Measurements from ENCODE around the gene C1orf53. TPM values are rescaled to one million over a fixed set of nuclear protein-coding genes. Genes with fewer than 3 reads are reported as not detected.
"Not testable (repeated sequence)": the region's sequence is repeated elsewhere in the genome, so short reads cannot be mapped to it uniquely, and the experiment has no call there.

The C1orf53 gene
- 11.1 and 12.7 TPM in 2 replicates for total RNA-seq (2014; rRNA removed)
- polyA plus RNA-seq (2012): 10.4 TPM

DNA sequence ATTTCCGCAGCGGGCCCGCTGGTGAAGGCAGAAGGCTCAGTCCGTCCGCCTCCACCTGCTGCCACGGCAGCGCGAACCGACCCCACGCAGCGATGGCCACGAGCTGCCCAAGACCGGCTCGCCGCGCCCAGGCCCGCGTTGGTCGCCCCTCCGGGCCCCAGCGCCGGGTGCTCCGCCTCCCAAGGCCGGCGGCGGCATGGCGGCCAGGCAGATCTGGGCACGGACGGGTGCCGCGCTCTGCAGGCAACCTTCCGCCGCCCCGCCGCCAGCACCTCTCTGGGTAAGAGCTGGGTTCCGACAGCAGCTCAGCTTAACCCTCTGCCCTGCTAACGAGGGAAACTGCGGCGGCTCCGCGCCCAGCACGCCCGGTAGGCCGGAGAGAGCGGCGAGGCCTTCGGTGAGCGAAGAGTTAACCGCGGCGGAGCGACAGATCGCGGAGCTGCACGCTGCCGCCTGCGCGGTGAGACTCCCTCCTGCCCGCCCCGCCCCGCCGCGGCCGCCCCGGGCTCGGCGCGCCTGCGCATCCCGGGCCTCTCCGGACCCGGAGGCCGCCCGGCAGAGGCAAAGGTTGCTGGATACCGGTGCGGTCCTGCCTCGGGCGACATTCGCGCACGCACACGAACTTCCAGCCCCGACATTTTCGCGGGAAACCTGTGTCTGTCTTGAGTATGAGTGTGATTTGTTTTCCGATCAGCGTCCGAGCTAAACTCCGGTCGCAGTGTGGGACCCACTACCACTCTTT lies at the start of gene C1orf53:
TSS of gene C1orf53 (plus strand) at position 177 of the 742 bp plus-strand sequence. CDS start at position 197, 20 bp downstream.
- DNase-seq (ENCODE audit: low read depth): peak; percentile 86

DNA sequence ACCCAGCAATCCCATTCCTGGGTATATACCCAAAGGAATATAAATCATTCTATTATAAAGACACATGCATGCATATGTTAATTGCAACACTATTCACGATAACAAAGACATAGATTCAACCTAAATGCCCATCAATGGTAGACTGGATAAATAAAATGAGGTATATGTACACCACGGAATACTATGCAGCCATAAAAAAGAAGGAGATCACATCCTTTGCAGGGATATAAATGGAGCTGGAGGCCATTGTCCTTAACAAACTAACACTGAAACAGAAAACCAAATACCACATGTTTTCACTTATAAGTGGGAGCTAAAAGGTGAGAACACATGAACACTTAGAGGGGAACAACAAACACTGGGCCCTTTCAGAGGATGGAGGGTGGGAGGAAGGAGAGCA lies 46.7 kb upstream of the C1orf53 start:
- not testable (repeated sequence) for DNase-seq (ENCODE audit: low read depth)

DNA sequence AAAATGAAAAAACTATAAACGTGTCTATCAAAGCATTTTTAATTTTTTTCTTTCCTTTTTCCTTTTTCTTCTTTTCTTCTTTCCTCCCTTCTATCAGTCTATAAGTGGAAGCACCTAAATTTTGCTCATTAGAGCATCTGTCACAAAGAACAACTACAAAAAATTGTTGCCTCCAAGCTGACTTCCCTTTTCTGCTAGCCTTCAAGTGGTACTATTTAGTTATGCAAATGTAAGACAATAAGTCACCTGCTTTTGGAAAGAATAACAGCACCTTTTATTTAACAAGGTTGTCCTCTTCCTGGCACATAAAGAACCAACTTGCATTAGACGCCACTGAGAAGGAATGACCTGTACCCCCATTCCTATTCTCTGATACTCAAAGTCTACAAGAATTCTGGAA lies 45.0 kb upstream of the C1orf53 start:
- DNase-seq (ENCODE audit: low read depth): no peak

DNA sequence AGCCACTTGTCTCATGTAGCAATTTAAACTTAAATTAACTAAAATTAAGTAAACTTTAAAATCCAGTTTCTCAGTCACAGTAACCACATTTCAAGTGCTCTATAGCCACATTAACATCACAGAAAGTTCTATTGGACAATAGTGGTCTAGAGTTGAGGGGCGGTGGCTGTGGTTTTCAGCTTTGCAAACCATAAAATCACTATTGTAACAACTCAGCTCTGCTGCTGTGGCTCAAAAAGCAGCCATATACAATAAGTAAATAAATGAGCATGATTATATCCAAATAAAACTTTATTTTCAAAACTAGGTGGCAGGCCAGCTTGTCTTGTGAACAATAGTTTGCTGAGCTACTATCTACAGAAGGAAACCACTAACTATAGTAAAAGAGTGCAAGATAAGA lies 43.4 kb upstream of the C1orf53 start:
- DNase-seq (ENCODE audit: low read depth): no peak

DNA sequence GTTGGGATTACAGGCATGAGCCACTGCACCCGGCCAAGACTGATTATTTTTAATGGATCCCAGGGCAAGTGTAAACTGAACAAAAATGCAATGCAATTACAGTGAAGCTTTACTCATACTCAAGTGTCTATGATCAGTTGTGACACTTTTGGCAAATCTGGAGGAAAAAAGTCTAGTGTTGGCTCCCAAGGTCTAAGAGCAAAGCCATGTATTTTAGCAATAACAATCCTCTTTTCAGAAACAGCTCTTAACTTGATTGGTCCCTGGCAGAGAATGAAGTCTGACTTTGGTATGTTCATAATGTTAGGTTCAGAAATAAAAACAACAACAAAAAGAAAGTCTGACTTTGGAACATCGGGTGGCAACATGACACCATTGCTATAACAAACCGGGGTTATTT lies 40.2 kb upstream of the C1orf53 start:
- no peak for DNase-seq (ENCODE audit: low read depth)

DNA sequence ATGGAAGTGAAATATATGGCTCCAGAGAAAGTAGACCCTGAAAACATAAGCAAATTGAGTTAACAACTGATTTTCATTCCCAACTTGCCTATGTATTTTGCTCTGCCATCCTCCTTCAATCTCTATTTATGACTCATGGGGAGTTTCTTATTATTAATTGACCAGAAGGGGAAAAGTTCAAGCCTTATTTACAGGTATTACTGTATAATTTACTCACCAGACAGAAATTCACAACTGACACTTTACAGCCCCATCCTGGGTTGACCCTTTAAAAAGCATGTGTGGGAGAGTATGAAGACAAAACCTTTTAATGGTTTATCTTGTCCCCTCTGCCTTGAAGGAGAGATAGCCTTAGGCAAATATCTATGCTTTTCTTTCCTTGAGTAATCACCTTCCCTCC lies 39.8 kb upstream of the C1orf53 start:
- DNase-seq (ENCODE audit: low read depth): no peak

DNA sequence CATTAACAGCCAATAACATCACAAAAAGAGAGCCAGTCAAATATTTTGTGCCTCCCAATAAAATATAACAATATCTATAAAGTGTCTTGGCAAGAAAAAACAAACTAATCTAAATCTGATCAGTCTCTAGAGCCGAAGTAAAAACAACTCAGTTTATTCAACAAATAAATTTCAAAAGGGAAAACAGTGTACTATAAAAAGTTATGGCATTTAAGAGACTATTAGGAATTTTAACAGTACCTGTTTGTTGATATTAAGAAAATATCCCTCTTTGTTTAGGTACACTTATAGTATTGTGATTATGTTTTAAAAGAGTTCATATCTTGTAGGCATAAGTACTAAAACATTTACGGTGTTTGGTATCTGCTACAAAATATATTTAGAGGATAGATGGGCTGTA lies 36.6 kb upstream of the C1orf53 start:
- DNase-seq (ENCODE audit: low read depth): no peak

DNA sequence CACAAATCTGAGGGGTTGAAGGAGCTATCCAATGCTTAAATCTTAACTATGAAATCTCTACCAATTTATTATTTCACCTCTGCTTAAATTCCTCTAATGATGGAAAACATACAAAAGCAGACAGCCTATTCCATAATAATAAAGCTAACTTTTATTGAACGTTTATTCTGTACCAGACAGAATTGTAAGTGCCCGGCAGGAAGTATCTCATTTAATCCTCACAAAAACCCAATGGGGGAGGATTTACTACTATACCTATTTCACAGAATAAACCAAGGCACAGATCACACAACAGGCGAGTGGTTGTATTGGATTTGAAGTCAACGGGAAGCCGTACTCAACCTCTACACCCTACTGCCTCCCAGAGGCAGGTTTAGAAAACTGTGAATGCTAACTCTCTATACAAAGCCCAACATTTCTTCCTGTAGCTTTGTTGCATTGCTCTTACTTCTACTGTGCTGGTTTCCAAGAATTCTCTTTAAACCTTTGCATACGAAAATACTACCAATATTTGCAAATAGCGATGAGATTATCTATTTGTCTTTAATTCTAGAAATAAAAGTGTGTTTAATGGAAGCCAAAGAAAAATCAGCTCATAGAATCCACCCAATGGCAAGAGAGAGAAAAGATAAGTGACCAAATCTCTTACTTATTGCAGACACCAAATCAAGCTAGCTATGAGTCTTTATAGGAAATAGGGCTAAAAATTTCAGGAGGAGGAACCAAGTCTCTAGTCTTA lies 33.5 kb upstream of the C1orf53 start:
- peak; percentile 64 for DNase-seq (ENCODE audit: low read depth)

DNA sequence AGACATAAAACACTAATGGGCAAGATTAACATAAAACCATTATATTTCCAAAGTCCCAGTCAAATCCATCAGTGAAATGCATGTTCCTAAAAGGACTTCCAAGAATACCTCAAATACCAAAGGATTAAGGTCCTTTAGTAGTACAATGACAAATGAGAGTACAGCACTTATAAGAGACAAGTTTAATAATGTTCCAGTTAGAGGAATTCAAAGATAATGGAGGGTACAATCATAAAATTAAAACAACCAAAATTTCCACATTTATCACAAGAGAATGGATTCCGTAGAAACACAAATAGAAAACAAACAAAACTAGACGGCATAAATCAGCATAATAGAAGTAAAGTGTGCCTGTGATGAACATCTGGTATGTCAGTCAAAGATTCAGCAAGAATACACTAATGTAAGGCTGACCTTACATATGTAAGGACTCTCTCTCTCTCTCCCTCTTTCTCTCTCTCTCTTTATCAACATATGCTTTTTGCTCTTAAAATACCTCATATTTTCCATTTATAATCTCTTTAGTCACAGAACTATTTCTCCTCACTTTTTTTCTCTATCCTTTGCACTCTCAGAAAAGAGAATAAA lies 32.8 kb upstream of the C1orf53 start:
- no peak for DNase-seq (ENCODE audit: low read depth)

DNA sequence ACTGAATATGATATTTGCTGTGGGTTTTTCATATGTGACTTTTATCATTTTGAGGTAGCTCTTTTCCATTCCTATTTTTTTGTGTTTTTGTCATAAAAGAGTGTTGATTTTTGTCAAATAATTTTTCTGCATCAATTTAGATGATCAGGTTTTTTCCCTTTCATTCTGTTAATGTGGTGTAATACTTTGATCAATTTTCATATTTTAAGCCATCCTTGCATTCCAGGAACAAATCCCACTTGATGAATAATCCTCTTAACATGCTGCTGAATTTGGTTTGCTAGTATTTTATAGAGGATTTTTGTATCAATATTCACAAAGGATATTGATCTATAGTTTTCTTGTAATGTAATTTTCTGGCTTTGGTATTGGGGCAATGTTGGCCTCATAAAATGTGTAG lies 25.5 kb upstream of the C1orf53 start:
- DNase-seq (ENCODE audit: low read depth): no peak

DNA sequence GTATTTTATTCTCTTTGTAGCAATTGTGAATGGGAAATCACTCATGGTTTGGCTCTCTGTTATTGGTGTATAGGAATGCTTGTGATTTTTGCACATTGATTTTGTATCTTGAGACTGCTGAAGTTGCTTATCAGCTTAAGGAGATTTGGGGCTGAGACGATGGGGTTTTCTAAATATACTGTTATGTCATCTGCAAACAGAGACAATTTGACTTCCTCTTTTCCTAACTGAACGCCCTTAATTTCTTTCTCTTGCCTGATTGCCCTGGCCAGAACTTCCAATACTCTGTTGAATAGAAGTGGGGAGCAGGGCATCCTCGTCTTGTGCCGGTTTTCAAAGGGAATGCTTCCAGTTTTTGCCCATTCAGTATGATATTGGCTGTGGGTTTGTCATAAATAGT lies 22.0 kb upstream of the C1orf53 start:
- not testable (repeated sequence) for DNase-seq (ENCODE audit: low read depth)

DNA sequence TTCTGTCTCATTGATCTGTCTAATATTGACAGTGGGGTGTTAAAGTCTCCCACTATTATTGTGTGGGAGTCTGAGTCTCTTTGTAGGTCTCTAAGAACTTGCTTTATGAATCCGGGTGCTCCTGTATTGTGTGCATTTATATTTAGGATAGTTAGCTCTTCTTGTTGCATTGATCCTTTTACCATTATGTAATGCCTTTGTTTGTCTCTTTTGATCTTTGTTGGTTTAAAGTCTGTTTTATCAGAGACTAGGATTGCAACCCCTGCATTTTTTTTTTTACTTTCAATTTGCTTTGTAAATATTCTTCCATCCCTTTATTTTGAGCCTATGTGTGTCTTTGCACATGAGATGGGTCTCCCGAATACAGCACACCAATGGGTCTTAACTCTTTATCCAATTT lies 20.2 kb upstream of the C1orf53 start:
- DNase-seq (ENCODE audit: low read depth): not testable (repeated sequence)

DNA sequence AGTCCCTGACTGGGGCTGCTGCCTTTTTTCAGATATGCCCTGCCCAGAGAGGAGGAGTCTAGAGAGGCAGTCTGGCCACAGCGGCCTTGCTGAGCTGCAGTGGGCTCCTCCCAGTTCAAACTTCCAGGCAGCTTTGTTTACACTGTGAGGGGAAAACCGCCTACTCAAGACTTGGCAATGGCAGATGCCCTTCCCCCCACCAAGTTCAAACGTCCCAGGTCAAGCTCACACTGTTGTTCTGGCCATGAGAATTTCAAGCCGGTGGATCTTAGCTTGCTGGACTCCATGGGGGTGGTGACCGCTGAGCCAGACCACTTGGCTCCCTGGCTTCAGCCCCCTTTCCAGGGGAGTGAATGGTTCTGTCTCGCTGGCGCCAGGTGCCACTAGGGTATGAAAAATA lies 18.3 kb upstream of the C1orf53 start:
- DNase-seq (ENCODE audit: low read depth): no peak

DNA sequence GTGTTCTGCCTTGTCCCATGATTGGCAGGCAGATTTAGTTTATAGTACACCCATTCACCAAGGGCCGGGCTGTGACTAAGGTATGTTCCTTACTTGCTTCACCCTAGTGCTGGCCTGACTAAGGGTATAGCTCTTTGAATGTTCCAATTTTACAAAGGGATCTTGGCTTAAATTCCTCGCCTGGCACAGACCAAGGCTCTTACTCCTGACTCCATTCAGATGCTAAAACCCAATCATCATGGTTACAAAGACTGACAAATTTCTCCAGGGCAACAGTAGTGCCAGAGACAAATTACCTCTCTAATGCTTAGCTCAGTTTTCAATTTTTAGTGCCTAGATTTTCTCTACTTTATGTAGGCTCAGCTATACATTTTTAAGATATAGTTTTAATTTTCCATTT lies 11.5 kb upstream of the C1orf53 start:
- no peak for DNase-seq (ENCODE audit: low read depth)

DNA sequence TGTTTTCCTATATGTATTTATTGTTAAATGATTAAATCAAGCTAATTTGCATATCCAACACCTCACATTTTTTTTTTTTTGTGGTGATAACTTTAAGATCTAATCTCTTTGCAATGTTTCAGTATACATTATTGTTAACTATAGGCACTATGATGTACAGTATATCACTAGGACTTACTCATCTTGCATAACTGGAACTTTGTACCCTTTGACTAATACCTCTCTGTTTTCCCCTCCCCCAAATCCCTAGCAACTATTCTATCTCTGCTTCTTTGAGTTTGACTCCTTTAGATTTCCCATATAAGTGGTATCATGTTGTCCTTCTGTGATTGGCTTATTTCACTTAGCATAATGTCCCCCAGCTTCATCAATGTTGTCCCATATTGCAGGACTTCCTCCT lies 9.7 kb upstream of the C1orf53 start:
- no peak for DNase-seq (ENCODE audit: low read depth)

DNA sequence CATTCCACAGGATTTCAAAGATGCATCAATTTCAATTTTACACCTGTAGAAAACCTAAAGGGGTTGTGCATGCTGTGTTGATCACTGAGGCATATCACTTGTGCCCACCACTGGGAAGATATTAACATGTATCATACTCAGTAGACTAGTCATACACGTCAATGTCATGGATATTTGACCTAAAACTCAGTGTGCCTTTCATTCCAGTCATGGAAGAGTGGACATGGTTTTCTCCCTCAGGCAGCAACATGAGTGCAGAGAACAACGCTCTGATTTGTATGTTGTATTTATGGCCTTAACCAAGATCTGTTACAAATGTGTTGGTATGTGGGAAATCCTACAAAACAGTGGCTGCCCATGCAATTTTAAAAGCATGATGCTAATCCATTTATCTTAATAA lies 6.1 kb upstream of the C1orf53 start:
- DNase-seq (ENCODE audit: low read depth): no peak

DNA sequence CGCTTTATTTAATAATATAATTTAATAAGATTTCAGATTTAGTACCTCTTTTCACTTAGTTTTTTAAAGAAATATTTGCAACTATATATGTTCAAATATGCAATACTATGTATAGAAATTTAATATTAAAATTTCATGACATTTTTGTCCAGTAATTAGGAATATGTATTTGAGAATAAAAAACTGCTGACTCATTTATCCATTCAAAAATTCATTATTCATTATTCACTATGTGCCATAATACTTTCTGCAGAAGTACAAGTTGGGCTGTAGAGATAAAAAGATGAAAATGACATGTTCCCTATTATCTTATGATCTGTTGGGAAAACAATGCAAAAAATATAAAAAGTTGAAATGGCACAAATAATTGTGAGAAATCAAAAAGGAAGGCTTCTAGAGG lies 3.4 kb upstream of the C1orf53 start:
- no peak for DNase-seq (ENCODE audit: low read depth)

DNA sequence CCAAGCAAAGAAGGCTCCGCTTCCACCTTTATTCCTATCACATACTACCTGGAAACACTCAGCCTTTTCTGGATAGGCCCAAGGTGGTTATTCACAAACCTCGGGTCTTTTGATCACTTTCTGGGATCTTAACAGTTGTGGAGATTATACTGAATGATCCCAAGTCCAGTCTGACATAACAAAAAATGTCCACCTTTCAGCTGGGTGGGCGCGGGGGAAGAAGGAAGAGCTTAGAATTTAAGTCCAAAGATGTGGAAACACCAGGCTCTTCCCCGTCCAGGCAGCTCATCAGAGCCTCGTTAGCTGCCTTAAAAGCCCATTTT lies 338 bp upstream of the C1orf53 start:
- DNase-seq (ENCODE audit: low read depth): no peak

DNA sequence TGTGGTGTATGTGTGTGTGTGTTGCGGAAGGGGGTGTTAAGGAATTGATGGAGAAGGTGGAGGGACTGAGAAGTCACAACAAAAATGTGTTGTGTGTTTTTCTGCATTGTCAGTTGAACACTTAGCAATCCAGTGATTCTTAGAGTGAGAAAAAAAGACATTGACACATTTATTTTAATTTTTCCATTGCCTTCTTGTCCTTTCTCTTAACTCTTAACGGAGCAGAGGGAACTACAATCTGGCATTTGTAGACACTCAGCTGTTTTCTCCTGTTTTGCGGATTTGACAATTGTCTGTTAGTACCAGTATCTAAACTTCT lies 725 bp downstream of the C1orf53 start:
- no peak for DNase-seq (ENCODE audit: low read depth)

DNA sequence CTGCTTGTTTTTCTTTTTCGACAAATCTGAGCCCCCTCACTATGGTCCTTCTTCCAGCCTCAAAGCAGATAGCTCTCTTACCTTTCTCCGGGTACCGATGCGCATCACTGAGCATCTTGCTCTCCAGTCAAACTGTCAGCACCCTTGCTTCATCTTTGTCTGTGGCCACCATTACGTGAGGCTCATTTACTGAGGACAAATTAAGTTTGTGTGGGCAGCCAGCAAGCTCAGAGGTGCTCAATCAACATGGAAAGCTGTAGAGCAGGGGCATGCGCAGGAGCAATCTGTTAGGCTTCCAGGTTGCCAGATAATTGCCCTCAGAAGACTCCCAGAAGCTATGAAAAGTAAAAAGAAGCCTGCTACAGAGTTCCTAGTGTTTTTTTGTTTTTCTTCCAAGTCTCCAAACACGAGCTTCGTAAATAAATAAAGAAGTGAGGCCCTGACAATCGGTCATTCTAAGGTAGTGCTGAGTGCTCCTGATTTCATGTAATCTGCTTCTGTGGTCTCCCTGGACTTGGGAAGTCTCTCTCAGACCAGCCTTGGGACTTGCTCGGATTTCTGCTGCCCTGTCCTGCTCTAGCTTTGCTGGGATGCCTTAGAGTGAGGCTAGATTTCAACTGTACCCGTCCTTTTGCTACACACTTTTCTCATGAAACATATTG lies 1.8 kb downstream of the C1orf53 start:
- DNase-seq (ENCODE audit: low read depth): no peak

DNA sequence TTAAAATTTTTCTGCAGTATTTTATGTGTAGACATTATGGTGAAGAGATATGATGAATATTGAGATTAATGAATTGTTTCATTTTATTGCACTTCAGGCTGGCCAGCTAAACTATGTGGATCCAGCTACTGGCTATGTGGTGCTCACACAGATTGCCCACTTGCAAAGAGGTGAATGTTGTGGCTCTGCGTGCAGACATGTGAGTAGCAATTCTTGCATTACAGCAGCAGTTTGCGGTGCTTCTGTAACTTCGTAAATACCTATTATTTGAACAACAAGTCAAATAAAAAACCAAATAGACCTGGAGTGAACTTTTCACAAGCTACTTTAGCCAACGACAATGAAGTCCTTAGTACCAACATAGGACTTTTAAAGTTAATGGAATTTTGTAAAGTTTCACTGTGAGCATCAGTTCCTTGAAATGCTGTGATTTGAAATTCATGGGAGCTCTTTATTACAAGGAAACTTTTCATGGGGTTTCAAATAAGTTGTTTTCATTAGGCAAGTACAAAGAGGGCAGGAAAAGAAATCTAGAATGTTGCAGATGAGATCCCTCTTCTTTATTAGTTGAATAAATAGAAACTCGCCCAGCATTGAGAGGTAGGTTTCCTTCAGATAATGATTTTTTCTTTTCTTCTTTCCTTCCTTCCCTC lies 3.4 kb downstream of the C1orf53 start:
- no peak for DNase-seq (ENCODE audit: low read depth)

Data from LHCN-M2 (cell line).